Measurements from ENCODE around the gene GPR146.

DNA sequence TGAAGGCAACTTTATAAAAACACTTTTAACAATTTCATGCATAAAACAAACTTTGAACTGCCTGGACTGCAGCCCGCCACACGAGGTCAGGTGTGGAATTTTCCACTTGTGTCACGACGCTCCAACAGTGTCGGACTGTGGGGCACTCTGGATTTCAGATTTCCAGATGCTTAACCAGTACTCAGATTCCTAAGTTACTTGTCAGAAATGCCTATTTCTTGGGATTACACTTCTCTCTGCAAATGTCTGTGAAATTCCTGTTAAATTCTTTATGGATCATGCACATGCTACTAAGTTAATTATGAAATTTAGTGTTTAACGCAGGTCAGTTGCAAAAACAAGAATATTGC is 43.1 kb downstream of the GPR146 start:
- TF ChIP-seq POLR2A (IDR thresholded peaks at IDR 0.05): no peak
- TF ChIP-seq, protein P1, sequence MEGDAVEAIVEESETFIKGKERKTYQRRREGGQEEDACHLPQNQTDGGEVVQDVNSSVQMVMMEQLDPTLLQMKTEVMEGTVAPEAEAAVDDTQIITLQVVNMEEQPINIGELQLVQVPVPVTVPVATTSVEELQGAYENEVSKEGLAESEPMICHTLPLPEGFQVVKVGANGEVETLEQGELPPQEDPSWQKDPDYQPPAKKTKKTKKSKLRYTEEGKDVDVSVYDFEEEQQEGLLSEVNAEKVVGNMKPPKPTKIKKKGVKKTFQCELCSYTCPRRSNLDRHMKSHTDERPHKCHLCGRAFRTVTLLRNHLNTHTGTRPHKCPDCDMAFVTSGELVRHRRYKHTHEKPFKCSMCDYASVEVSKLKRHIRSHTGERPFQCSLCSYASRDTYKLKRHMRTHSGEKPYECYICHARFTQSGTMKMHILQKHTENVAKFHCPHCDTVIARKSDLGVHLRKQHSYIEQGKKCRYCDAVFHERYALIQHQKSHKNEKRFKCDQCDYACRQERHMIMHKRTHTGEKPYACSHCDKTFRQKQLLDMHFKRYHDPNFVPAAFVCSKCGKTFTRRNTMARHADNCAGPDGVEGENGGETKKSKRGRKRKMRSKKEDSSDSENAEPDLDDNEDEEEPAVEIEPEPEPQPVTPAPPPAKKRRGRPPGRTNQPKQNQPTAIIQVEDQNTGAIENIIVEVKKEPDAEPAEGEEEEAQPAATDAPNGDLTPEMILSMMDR (IDR thresholded peaks at IDR 0.05): no peak

All from lower leg skin (tissue), 3 donors.